ENCODE measurements around the gene COMMD1. TPM values are rescaled to one million over a fixed set of nuclear protein-coding genes. Genes with fewer than 3 reads are reported as not detected.
"Not testable (repeated sequence)": the region's sequence is repeated elsewhere in the genome, so short reads cannot be mapped to it uniquely, and the experiment has no call there.

The COMMD1 gene
- total RNA-seq, 2 donors from 2014 or later, result 20.4 to 37.0 TPM

DNA sequence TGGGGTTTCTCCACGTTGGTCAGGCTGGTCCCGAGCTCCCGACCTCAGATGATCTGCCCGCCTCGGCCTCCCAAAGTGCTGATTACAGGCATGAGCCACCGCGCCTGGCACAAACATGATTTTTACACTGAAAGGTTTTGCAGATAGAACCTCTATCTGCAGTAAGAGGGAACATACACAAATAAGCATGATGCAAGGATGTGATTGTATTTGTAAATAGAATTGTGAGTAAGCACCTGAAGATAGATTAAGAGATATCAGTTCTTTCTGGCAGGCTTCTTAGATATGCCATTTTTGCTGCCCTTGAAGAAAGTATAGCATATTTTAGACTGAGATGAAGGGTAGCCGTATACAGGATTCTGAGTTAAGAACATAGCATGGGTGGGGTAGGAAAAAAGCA, 3.6 kb downstream of the COMMD1 start:
- no peak for ATAC-seq
- no peaks in the 10 kb centered on the region for H3K9me3 Mint-ChIP-seq
- H3K36me3 Mint-ChIP-seq, result peaks cover 0 to 4% of the 10 kb centered on the region in 2 donors
- no peak overlapping the region for H3K27ac Mint-ChIP-seq
- no peak for DNase-seq (ENCODE audit: low spot score in 2 of 2)

DNA sequence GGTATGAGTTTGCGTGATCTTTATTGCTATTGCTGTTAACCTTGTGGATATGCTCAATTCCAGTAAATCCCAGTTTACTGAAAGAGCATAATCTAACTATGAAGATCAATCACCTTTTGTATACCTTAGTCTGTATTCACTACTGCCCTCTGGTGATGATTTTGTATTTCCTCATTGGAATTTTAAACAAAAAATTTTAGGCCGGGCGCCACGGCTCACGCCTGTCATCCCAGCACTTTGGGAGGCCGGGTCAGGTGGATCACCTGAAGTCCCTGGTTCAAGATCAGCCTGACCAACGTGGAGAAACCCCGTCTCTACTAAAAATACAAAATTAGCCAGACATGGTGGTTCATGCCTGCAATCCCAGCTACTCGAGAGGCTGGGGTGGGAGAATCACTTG, 5.1 kb downstream of the COMMD1 start:
- ATAC-seq (no peak), DNase-seq (ENCODE audit: low spot score in 2 of 2) (no peak)
- H3K36me3 Mint-ChIP-seq, result peaks cover 0 to 4% of the 10 kb centered on the region in 2 donors
- H3K9me3 Mint-ChIP-seq, result no peaks in the 10 kb centered on the region
- peak overlapping the region in 1 of 2 donors; percentile 9 for H3K27ac Mint-ChIP-seq

DNA sequence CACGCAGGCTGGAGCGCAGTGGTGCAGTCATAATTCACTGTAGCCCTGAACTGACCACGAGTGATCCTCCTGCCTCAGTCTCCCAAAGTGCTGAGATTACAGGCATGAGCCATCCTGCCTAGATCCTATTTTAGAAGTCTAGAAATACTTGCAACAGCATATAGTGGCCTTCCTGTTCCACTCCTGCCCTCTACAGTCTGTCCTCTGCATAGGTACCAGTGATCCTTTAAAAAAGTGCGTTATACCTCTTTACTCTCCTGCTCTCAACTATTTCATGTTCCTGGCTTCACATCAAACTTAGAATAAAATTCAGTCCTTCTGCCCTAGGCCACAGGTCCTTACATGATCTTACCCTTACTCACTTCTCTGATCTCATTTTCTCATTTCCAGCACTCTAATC, 6.0 kb downstream of the COMMD1 start:
- Mint-ChIP-seq H3K27ac (no peak overlapping the region), H3K9me3 (no peaks in the 10 kb centered on the region)

GRCh38 chr2:61914794-61915193, 9.3 kb downstream of the COMMD1 start:
- DNase-seq (ENCODE audit: low spot score in 2 of 2); ATAC-seq; H3K27ac Mint-ChIP-seq; H3K36me3 Mint-ChIP-seq; H3K9me3 Mint-ChIP-seq: not testable (repeated sequence)

More for the DNA sequence above, 6.0 kb downstream of the COMMD1 start:
- ATAC-seq (peak; percentile 52 to 57), DNase-seq (ENCODE audit: low spot score in 2 of 2) (no peak)
- H3K36me3 Mint-ChIP-seq, result no peaks in the 10 kb centered on the region

DNA sequence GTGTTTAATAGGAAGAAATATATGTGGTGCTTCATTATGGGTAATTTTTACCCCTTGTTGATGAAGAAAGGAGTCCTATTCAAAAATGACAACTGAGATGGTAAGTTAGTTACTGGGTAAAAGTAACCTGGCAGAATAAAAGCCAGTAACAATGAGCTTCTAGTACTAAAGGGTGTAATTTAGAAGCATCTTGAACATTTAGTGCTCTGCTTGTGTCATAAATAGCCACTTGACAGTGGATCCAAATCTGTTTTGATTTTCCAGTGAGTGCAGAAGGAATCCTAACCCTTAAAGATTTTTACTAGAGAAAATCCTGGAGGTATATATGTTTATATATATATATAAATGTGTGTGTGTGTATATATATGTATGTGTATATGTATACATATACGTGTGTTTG, 15.1 kb downstream of the COMMD1 start:
- no peaks in the 10 kb centered on the region for H3K36me3 Mint-ChIP-seq
- ATAC-seq (no peak), DNase-seq (ENCODE audit: low spot score in 2 of 2) (no peak)
- H3K9me3 Mint-ChIP-seq, result no peaks in the 10 kb centered on the region
- H3K27ac Mint-ChIP-seq, result no peak overlapping the region

- ATAC-seq, result no peak
- Mint-ChIP-seq H3K36me3 (no peaks in the 10 kb centered on the region), H3K9me3 (no peaks in the 10 kb centered on the region), H3K27ac (no peak overlapping the region)
- DNase-seq (ENCODE audit: low spot score in 2 of 2), result no peak
These were observed 17.2 kb downstream of the COMMD1 start for GRCh38 chr2:61922714-61923113.

DNA sequence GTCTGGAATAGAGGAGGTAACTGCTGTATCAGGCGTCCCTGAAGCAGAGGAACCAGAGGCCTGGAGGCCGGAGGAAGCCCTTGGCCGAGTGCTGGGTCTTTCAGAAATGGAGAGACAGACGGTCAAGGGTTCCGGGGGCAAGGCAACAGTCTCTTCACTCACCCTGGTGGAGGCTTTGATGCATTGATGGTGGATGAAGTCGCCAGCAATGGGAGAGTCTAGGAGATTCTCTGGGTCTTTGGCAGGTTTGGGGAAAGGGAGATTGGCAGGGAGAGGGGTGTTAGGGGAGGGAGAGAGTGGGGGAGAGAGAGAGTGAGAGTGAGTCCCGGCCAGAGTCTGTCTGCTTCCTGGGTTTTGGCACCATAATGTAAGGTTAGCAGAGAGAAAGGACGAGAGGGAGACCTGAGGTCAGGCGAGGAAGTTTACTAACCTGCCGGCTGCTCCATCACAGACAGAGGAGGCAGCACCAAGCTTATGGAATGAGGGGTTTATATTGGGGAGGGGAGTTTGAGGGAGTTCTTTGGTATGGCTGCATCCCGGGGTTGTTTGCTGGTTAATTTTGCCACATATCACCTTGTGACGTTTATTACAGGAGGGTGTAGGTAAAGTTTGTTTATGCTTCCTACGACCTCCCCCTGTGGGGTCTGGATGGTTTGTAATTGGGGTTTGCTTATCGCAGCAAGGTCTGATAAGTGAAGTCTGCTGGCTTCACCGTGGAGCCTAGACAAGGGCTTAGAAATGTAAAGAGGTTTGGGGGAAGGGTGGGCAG, 19.6 kb downstream of the COMMD1 start:
- H3K9me3 Mint-ChIP-seq, result no peaks in the 10 kb centered on the region
- DNase-seq (ENCODE audit: low spot score in 2 of 2) (no peak), ATAC-seq (no peak)
- no peak overlapping the region for H3K27ac Mint-ChIP-seq
- no peaks in the 10 kb centered on the region for H3K36me3 Mint-ChIP-seq

GRCh38 chr2:61926531-61927477, 21.3 kb downstream of the COMMD1 start:
- DNase-seq (ENCODE audit: low spot score in 2 of 2), result no peak
- H3K27ac Mint-ChIP-seq, result peak overlapping the region in 1 of 2 donors; percentile 18
- ATAC-seq, result no peak
- no peaks in the 10 kb centered on the region for H3K36me3 Mint-ChIP-seq
- no peaks in the 10 kb centered on the region for H3K9me3 Mint-ChIP-seq

- Mint-ChIP-seq H3K9me3 (no peaks in the 10 kb centered on the region), H3K27ac (no peak overlapping the region), H3K36me3 (no peaks in the 10 kb centered on the region)
- ATAC-seq (no peak), DNase-seq (ENCODE audit: low spot score in 2 of 2) (no peak)
These were observed 23.5 kb downstream of the COMMD1 start for GRCh38 chr2:61928826-61929461.

DNA sequence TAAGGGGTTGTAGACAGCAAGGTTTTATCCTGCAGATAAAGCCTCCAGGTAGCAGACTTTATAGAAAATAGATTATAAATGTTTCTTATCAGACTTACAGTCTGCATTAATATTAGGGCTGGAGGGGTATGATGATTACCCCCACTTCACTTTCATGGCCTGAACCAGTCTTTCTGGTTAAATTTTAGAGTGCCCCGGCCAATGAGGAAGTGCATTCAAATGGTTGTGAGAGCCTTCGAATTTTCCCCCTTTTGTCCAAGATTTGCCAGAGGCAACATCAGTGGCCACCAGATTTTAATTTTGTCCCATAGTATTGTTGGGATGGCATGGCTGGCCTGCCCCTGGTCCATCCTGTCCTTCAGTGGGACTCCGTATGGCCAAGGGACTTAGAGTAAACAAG, 31.6 kb downstream of the COMMD1 start:
- Mint-ChIP-seq H3K27ac (no peak overlapping the region), H3K36me3 (no peaks in the 10 kb centered on the region), H3K9me3 (no peaks in the 10 kb centered on the region)
- ATAC-seq (no peak), DNase-seq (ENCODE audit: low spot score in 2 of 2) (no peak)

- H3K27ac Mint-ChIP-seq, result no peak overlapping the region
- no peaks in the 10 kb centered on the region for H3K36me3 Mint-ChIP-seq
- ATAC-seq, result no peak
- DNase-seq (ENCODE audit: low spot score in 2 of 2), result no peak
- H3K9me3 Mint-ChIP-seq, result no peaks in the 10 kb centered on the region
These were observed 32.4 kb downstream of the COMMD1 start for GRCh38 chr2:61937886-61938285.

DNA sequence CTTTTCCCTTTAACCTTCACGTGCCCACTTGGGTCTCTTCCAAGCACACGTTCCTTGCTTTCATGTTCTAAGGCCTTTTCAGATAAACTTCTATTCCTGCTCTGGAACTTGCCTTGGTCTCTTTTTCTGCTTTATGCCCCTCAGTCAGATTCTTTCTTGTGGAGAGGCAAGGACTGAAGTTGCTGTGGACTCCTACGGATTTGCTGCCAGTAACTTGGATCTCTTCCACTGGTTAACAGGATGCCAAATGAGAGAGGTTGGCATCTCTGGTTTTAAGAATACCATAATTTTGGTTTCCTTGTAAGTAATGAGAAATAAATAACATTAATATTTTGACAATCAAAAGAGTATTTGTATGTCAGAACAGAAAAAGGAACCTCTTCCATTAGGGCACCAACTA, 33.0 kb downstream of the COMMD1 start:
- DNase-seq (ENCODE audit: low spot score in 2 of 2), result no peak
- H3K9me3 Mint-ChIP-seq, result no peaks in the 10 kb centered on the region
- no peaks in the 10 kb centered on the region for H3K36me3 Mint-ChIP-seq
- no peak for ATAC-seq
- no peak overlapping the region for H3K27ac Mint-ChIP-seq

DNA sequence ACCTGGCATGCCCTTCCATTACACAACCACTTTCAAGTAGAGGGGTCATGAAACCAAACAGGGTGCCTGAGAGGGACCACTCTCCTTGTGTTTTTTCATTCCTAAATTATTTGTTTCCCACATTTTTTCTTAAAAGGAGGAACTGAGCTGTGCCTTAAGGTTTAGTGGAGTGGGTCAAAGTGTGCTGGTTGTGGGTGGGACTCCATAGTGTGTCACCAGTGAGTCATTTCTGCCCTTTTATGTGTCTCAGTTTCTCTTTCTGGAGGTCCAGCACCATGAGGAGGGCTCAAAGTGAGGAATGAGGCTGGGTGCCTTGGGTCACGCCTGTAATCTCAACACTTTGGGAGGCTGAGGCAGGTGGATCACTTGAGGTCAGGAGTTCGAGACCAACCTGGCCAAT, 37.8 kb downstream of the COMMD1 start:
- Mint-ChIP-seq H3K36me3 (no peaks in the 10 kb centered on the region), H3K9me3 (no peaks in the 10 kb centered on the region), H3K27ac (no peak overlapping the region)
- no peak for DNase-seq (ENCODE audit: low spot score in 2 of 2)
- peak; percentile 48 to 92 for ATAC-seq

GRCh38 chr2:61946666-61947065, 41.2 kb downstream of the COMMD1 start:
- no peaks in the 10 kb centered on the region for H3K9me3 Mint-ChIP-seq
- no peak for ATAC-seq
- no peak overlapping the region for H3K27ac Mint-ChIP-seq
- peaks cover 6 to 13% of the 10 kb centered on the region in 2 donors for H3K36me3 Mint-ChIP-seq
- no peak for DNase-seq (ENCODE audit: low spot score in 2 of 2)

GRCh38 chr2:61948661-61949457, 43.4 kb downstream of the COMMD1 start:
- no peak overlapping the region for H3K27ac Mint-ChIP-seq

GRCh38 chr2:61949458-61949713, 43.9 kb downstream of the COMMD1 start:
- Mint-ChIP-seq H3K9me3 (no peaks in the 10 kb centered on the region), H3K27ac (no peak overlapping the region), H3K36me3 (peaks cover 9 to 13% of the 10 kb centered on the region in 2 donors)
- ATAC-seq (no peak), DNase-seq (ENCODE audit: low spot score in 2 of 2) (no peak)

More at GRCh38 chr2:61948661-61949457, 43.4 kb downstream of the COMMD1 start:
- no peaks in the 10 kb centered on the region for H3K9me3 Mint-ChIP-seq
- H3K36me3 Mint-ChIP-seq, result peaks cover 9 to 13% of the 10 kb centered on the region in 2 donors
- no peak for DNase-seq (ENCODE audit: low spot score in 2 of 2)
- ATAC-seq, result no peak

All from activated naive CD4-positive, alpha-beta T cell treated with anti-CD3 and anti-CD28 coated beads, Interleukin-2, amount 50 U/mL, for 72 hours (primary cell).